ENCODE results near the gene FGD4. TPM values are rescaled to one million over a fixed set of nuclear protein-coding genes. Genes with fewer than 3 reads are reported as not detected.

Gene FGD4
- total RNA-seq, 4 donors from 2014 or later = 42.6 to 69.4 (median 47.3) TPM

DNA sequence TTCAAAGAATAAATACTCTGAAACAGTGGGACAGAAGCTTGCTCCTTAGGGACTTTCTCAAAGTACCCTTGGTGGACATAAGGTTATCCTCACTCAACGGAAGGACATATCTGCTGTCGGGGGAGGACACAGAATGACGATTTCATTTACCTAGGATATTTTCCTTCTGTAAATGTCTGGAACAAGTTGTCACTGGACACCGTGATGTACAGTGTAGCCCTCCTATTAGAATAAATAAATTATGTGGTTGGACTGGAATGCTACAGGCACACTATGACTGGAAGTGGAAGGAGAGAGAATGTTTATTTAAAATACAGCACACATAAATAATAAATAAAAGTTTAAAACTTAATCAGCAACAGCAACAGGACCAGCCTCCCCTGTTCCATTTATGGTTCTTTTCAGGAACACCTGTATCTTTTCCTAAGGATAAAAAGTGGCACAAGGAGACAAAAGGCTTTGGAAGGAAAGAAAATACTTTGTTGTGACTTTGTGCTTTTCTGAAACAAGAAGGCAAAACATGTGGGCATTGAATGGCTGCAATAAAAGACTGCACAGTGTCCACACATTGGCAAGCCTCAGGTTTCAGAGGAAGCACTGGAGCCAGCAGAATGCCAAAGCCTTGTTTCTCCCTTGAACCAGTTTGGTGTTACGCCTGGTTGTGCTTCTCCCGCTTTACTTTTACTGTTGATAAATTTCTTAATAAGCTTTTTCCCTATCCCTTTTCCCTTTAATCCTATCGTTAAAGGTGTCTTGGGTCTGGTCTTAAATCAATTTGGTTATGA is 36.8 kb downstream of the FGD4 start:
- WGBS = 75% methylated on average over 7 of the region's 7 CpGs
- TF ChIP-seq EP300 (IDR thresholded peaks at IDR 0.05) (no peak), POLR2A (IDR thresholded peaks at IDR 0.05) (no peak), POLR2AphosphoS5 (IDR thresholded peaks at IDR 0.05) (no peak)
- TF ChIP-seq, protein P1, sequence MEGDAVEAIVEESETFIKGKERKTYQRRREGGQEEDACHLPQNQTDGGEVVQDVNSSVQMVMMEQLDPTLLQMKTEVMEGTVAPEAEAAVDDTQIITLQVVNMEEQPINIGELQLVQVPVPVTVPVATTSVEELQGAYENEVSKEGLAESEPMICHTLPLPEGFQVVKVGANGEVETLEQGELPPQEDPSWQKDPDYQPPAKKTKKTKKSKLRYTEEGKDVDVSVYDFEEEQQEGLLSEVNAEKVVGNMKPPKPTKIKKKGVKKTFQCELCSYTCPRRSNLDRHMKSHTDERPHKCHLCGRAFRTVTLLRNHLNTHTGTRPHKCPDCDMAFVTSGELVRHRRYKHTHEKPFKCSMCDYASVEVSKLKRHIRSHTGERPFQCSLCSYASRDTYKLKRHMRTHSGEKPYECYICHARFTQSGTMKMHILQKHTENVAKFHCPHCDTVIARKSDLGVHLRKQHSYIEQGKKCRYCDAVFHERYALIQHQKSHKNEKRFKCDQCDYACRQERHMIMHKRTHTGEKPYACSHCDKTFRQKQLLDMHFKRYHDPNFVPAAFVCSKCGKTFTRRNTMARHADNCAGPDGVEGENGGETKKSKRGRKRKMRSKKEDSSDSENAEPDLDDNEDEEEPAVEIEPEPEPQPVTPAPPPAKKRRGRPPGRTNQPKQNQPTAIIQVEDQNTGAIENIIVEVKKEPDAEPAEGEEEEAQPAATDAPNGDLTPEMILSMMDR (IDR thresholded peaks at IDR 0.05) = no peak
- DNase-seq (ENCODE audit: low spot score in 2 of 2) = no peak
- Histone ChIP-seq H3K4me3 (no peak overlapping the region), H3K27me3 (no peaks in the 10 kb centered on the region), H3K9me3 (no peaks in the 10 kb centered on the region), H3K4me1 (peaks cover 9% of the 10 kb centered on the region), H3K27ac (no peak overlapping the region), H3K36me3 (no peaks in the 10 kb centered on the region)

DNA sequence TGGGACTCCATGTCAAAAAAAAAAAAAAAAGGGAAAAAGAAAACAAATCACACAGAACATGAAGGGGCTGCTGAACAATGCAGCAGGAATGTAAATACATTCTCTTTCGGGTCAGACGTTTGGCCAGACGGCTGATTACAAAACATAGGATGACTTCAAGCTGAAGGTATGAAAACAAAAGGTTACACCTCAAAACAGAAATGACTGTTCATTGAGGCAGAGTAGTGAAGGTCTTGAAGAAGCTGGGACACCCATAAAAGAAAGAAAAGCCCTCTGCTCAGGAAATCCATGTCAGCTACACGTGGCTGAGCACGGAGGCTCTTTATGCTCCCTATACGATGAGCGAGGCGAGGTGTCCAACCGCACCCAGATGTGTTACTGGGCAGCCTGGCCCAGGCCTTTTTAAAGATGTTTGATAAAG is 37.7 kb downstream of the FGD4 start:
- Histone ChIP-seq H3K4me1 (peaks cover 9% of the 10 kb centered on the region), H3K27me3 (no peaks in the 10 kb centered on the region), H3K36me3 (no peaks in the 10 kb centered on the region), H3K27ac (no peak overlapping the region), H3K4me3 (no peak overlapping the region), H3K9me3 (no peaks in the 10 kb centered on the region)
- DNase-seq (ENCODE audit: low spot score in 2 of 2) = no peak
- 67% methylated on average over 9 of the region's 9 CpGs for WGBS
- TF ChIP-seq POLR2AphosphoS5 (IDR thresholded peaks at IDR 0.05) (no peak), EP300 (IDR thresholded peaks at IDR 0.05) (no peak), POLR2A (IDR thresholded peaks at IDR 0.05) (no peak)
- TF ChIP-seq, protein P1 (IDR thresholded peaks at IDR 0.05) = no peak

DNA sequence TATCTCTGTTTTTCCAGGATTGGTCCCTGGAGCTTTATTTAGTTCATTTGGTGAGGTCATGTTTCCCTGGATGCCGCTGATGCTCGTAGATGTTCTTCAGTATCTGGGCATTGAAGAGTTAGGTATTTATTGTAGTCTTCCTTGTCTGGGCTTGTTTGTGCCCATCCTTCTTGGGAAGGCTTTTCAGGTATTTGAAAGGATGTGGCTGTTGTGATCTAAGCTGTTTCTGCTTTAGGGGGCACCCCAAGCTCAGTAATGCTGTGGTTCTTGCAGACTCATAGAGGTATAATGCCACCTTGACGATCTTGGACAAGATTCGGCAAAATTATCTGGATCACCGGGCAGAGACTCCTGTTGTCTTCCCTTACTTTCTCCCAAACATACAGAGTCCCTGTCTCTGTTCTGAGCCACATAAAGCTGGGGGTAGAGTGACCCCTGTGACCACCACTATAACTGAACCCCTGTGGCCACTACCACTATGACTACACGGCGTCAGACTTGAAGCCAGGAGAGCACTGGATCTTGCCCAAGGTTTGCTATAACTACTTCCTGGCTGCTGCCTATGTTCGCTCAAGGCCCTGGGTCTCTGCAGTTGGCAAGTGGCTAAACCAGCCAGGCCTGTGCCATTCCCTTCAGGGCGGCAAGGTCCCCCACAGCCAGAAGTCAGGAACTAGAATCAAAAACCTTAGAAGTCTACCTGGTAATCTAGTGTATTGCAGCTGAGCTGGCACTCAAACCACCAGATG is 40.9 kb downstream of the FGD4 start:
- Histone ChIP-seq H3K27me3 (no peaks in the 10 kb centered on the region), H3K4me3 (no peak overlapping the region), H3K9me3 (no peaks in the 10 kb centered on the region), H3K36me3 (no peaks in the 10 kb centered on the region), H3K4me1 (peaks cover 9% of the 10 kb centered on the region), H3K27ac (no peak overlapping the region)
- no peak for DNase-seq (ENCODE audit: low spot score in 2 of 2)
- 52% methylated on average over 9 of the region's 9 CpGs for WGBS
- TF ChIP-seq POLR2A (IDR thresholded peaks at IDR 0.05) (no peak), EP300 (IDR thresholded peaks at IDR 0.05) (no peak), POLR2AphosphoS5 (IDR thresholded peaks at IDR 0.05) (no peak)
- TF ChIP-seq, protein P1 (IDR thresholded peaks at IDR 0.05) = no peak

DNA sequence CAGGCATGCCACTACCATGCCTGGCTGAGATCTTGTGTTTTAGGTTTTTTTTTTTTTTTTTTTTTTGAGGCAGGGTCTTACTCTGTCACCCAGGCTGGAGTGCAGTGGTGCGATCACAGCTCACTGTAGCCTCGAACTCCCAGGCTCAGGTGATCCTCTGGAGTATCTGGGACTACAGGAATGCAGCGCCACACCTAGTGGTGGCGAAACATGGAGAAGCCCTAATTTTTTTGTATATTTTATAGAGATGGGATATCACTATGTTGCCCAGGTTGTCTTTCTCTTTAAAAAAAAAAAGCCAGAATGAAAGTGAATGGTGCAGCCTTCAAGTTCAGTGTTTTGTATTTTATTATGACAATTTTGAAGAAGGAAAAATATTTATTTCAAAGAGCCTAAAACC is 44.1 kb downstream of the FGD4 start:
- Histone ChIP-seq H3K27me3 (no peaks in the 10 kb centered on the region), H3K36me3 (no peaks in the 10 kb centered on the region), H3K4me3 (no peak overlapping the region), H3K27ac (no peak overlapping the region), H3K4me1 (peaks cover 9% of the 10 kb centered on the region), H3K9me3 (no peaks in the 10 kb centered on the region)
- TF ChIP-seq POLR2AphosphoS5 (IDR thresholded peaks at IDR 0.05) = no peak
- TF ChIP-seq POLR2A (IDR thresholded peaks at IDR 0.05) = no peak
- TF ChIP-seq EP300 (IDR thresholded peaks at IDR 0.05) = no peak
- TF ChIP-seq, protein P1 (IDR thresholded peaks at IDR 0.05) = no peak
- no peak for DNase-seq (ENCODE audit: low spot score in 2 of 2)
- WGBS = 97% methylated on average over 4 of the region's 4 CpGs

DNA sequence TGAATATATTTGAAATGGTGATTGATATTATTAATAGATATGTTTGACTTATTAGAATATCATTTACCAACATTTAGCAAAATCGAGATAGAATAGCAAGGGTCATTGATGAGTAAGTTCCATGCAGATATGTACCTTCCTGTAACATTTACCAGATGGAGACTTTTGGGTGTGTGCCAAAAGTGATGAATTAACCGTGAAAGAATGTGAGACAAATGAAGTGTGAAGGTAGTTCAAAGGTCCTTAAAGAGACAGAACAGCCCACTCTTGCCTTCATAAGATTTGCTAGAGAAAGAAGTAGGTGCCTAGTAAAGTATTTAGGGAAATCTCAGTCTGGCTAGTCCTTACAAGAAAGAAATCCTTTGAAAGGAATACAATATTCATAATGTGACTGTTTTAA is 45.5 kb downstream of the FGD4 start:
- no peak for DNase-seq (ENCODE audit: low spot score in 2 of 2)
- no peaks in the 10 kb centered on the region for H3K36me3 ChIP-seq
- WGBS = 14% methylated on average over 2 of the region's 2 CpGs

More for the DNA sequence above, 45.5 kb downstream of the FGD4 start:
- Histone ChIP-seq H3K4me1 (peaks cover 6% of the 10 kb centered on the region), H3K9me3 (no peaks in the 10 kb centered on the region), H3K27me3 (no peaks in the 10 kb centered on the region), H3K27ac (no peak overlapping the region), H3K4me3 (no peak overlapping the region)
- TF ChIP-seq EP300 (IDR thresholded peaks at IDR 0.05) (no peak), POLR2A (IDR thresholded peaks at IDR 0.05) (no peak), POLR2AphosphoS5 (IDR thresholded peaks at IDR 0.05) (no peak)
- TF ChIP-seq, protein P1 (IDR thresholded peaks at IDR 0.05) = no peak
